ENCODE results near the gene ART1.
"Not testable (repeated sequence)": the region's sequence is repeated elsewhere in the genome, so short reads cannot be mapped to it uniquely, and the experiment has no call there.

The ART1 gene

GRCh38 chr11:3644817-3645235 lies at the start of gene ART1:
TSS of gene ART1 (plus strand) at chr11:3645128. CDS start at chr11:3659214, 14,086 bp downstream.
- DNase-seq = no peak

- not testable (repeated sequence) for DNase-seq
Observed at GRCh38 chr11:3597743-3598142, 47.2 kb upstream of the ART1 start.

GRCh38 chr11:3600201-3600600 lies 44.7 kb upstream of the ART1 start:
- DNase-seq = not testable (repeated sequence)

- DNase-seq = no peak
Observed at GRCh38 chr11:3604167-3604566, 40.8 kb upstream of the ART1 start.

- DNase-seq = no peak
Observed at GRCh38 chr11:3605283-3605662, 39.7 kb upstream of the ART1 start.

GRCh38 chr11:3605771-3606203 lies 39.1 kb upstream of the ART1 start:
- DNase-seq = no peak

GRCh38 chr11:3609416-3610265 lies 35.3 kb upstream of the ART1 start:
- DNase-seq = peak in 1 of 2 donors; percentile 87

- DNase-seq = no peak
Observed at GRCh38 chr11:3610846-3611245, 34.1 kb upstream of the ART1 start.

GRCh38 chr11:3611976-3612678 lies 32.8 kb upstream of the ART1 start:
- no peak for DNase-seq

- peak; percentile 18 to 43 for DNase-seq
Observed at GRCh38 chr11:3613998-3614741, 30.8 kb upstream of the ART1 start.

GRCh38 chr11:3614742-3615171 lies 30.2 kb upstream of the ART1 start:
- peak; percentile 71 to 79 for DNase-seq

GRCh38 chr11:3615998-3616397 lies 28.9 kb upstream of the ART1 start:
- DNase-seq = no peak

- no peak for DNase-seq
Observed at GRCh38 chr11:3616721-3617460, 28.0 kb upstream of the ART1 start.

GRCh38 chr11:3617990-3618389 lies 26.9 kb upstream of the ART1 start:
- no peak for DNase-seq

GRCh38 chr11:3622521-3622920 lies 22.4 kb upstream of the ART1 start:
- no peak for DNase-seq

GRCh38 chr11:3623121-3623520 lies 21.8 kb upstream of the ART1 start:
- no peak for DNase-seq

GRCh38 chr11:3623767-3624458 lies 21.0 kb upstream of the ART1 start:
- DNase-seq = no peak

GRCh38 chr11:3626250-3626960 lies 18.5 kb upstream of the ART1 start:
- DNase-seq = peak; percentile 42 to 45

- peak in 1 of 2 donors; percentile 40 for DNase-seq
Observed at GRCh38 chr11:3627291-3627690, 17.6 kb upstream of the ART1 start.

- no peak for DNase-seq
Observed at GRCh38 chr11:3631331-3631730, 13.6 kb upstream of the ART1 start.

- no peak for DNase-seq
Observed at GRCh38 chr11:3632070-3632660, 12.8 kb upstream of the ART1 start.
